HL-60/S4 treated with phorbol 12-myristate 13-acetate at 8.2 ng/mL for 4 days and 3 days (cell line): ENCODE results near the gene GOLGA6L7.
"Not testable (repeated sequence)": the region's sequence is repeated elsewhere in the genome, so short reads cannot be mapped to it uniquely, and the experiment has no call there.

Experiments used
- in situ Hi-C: fragments of 300-500 bp; cut with MboI; formaldehyde crosslinking; loops from 2 replicates; pipeline ENCODE4 v1.15.0; 2022; ENCODE audit warnings: low sequenced_read_pairs

GOLGA6L7 gene

GRCh38 chr15:28844147-28844546 is 4.3 kb downstream of the GOLGA6L7 start:
- in situ Hi-C loops, result not testable (repeated sequence)

- in situ Hi-C loops, result not testable (repeated sequence)
Observed at GRCh38 chr15:28843520-28843919, 4.9 kb downstream of the GOLGA6L7 start.

GRCh38 chr15:28842210-28842609 is 6.2 kb downstream of the GOLGA6L7 start:
- in situ Hi-C loops, result not testable (repeated sequence)

GRCh38 chr15:28840285-28840684 is 8.2 kb downstream of the GOLGA6L7 start:
- in situ Hi-C loops, result not testable (repeated sequence)

- in situ Hi-C loops, result not testable (repeated sequence)
Observed at GRCh38 chr15:28834957-28835585, 13.4 kb downstream of the GOLGA6L7 start.

- in situ Hi-C loops, result not testable (repeated sequence)
Observed at GRCh38 chr15:28831897-28832587, 16.4 kb downstream of the GOLGA6L7 start.

- in situ Hi-C loops, result not testable (repeated sequence)
Observed at GRCh38 chr15:28821420-28821819, 27.0 kb downstream of the GOLGA6L7 start.

- in situ Hi-C loops, result not testable (repeated sequence)
Observed at GRCh38 chr15:28819930-28820295, 28.5 kb downstream of the GOLGA6L7 start.

GRCh38 chr15:28819019-28819929 is 29.2 kb downstream of the GOLGA6L7 start:
- in situ Hi-C loops, result not testable (repeated sequence)

GRCh38 chr15:28818168-28818567 is 30.3 kb downstream of the GOLGA6L7 start:
- in situ Hi-C loops, result not testable (repeated sequence)

- in situ Hi-C loops, result not testable (repeated sequence)
Observed at GRCh38 chr15:28814059-28814458, 34.4 kb downstream of the GOLGA6L7 start.

- in situ Hi-C loops, result not testable (repeated sequence)
Observed at GRCh38 chr15:28813392-28813791, 35.1 kb downstream of the GOLGA6L7 start.

- in situ Hi-C loops, result not testable (repeated sequence)
Observed at GRCh38 chr15:28811852-28812550, 36.4 kb downstream of the GOLGA6L7 start.

GRCh38 chr15:28810444-28810843 is 38.0 kb downstream of the GOLGA6L7 start:
- in situ Hi-C loops, result not testable (repeated sequence)

GRCh38 chr15:28808136-28808535 is 40.3 kb downstream of the GOLGA6L7 start:
- in situ Hi-C loops, result not testable (repeated sequence)

- in situ Hi-C loops, result not testable (repeated sequence)
Observed at GRCh38 chr15:28800366-28800765, 48.1 kb downstream of the GOLGA6L7 start.

- in situ Hi-C loops, result not testable (repeated sequence)
Observed at GRCh38 chr15:28798234-28798633, 50.2 kb downstream of the GOLGA6L7 start.

- in situ Hi-C loops, result not testable (repeated sequence)
Observed at GRCh38 chr15:28794231-28794630, 54.2 kb downstream of the GOLGA6L7 start.
